HepG2 (cell line): ENCODE data around the gene MYBL2. TPM values are rescaled to one million over a fixed set of nuclear protein-coding genes. Genes with fewer than 3 reads are reported as not detected.
A peak's percentile ranks its signal among the peaks of the same experiment; 100 is the strongest.

Experiments used
- ARNT2 ChIP-seq: sonication (generic); formaldehyde crosslinking; IDR thresholded peaks from 2 replicates; pipeline ENCODE4 v1.8.0; 2022; ENCODE audit warnings: mild to moderate bottlenecking, low read depth, missing genetic modification reagents, moderate library complexity
- CEBPB ChIP-seq: IDR thresholded peaks from 2 replicates; pipeline ENCODE4 v1.6.1; 2011; ENCODE audit warnings: low read depth, low read length, improper control_type of control experiment, borderline replicate concordance
- CHD4 ChIP-seq: fragments of 200-600 bp; sonication (generic); IDR thresholded peaks from 2 replicates; pipeline ENCODE4 v1.7.0; 2017; ENCODE audit warnings: mild to moderate bottlenecking, low read length, borderline replicate concordance
- DMAP1 ChIP-seq: IDR thresholded peaks from 2 replicates; pipeline ENCODE4 v1.6.1; 2016
- GATAD2A ChIP-seq: IDR thresholded peaks from 2 replicates; pipeline ENCODE4 v1.6.1; 2016
- JDP2 ChIP-seq: sonication (generic); formaldehyde crosslinking; IDR thresholded peaks from 2 replicates; pipeline ENCODE4 v1.8.1; 2022; ENCODE audit warnings: missing genetic modification reagents, borderline replicate concordance
- MIER3 ChIP-seq: IDR thresholded peaks from 2 replicates; pipeline ENCODE4 v1.6.1; 2016; ENCODE audit warnings: missing compliant biosample characterization, borderline replicate concordance
- NKX3-1 ChIP-seq: sonication (generic); formaldehyde crosslinking; IDR thresholded peaks from 2 replicates; pipeline ENCODE4 v1.5.0; 2020; ENCODE audit warnings: missing genetic modification reagents
- SAFB2 ChIP-seq: sonication (generic); formaldehyde crosslinking; IDR thresholded peaks from 2 replicates; pipeline ENCODE4 v1.5.1; 2020; ENCODE audit warnings: missing genetic modification reagents, low read depth, mild to moderate bottlenecking, borderline replicate concordance
- STAG1 ChIP-seq: sonication (generic); formaldehyde crosslinking; IDR thresholded peaks from 2 replicates; pipeline ENCODE4 v1.4.0; 2020; ENCODE audit warnings: missing genetic modification reagents
- ZBTB3 ChIP-seq: sonication (generic); formaldehyde crosslinking; IDR thresholded peaks from 2 replicates; pipeline ENCODE4 v1.4.0; 2020; ENCODE audit warnings: low read depth, mild to moderate bottlenecking, moderate library complexity, missing genetic modification reagents, borderline replicate concordance
- ZFY ChIP-seq: sonication (generic); formaldehyde crosslinking; IDR thresholded peaks from 2 replicates; pipeline ENCODE4 v1.4.0; 2020; ENCODE audit warnings: missing genetic modification reagents
- ZNF230 ChIP-seq: sonication (generic); formaldehyde crosslinking; IDR thresholded peaks from 2 replicates; pipeline ENCODE4 v1.4.0; 2020; ENCODE audit warnings: mild to moderate bottlenecking, missing genetic modification reagents
- ZNF335 ChIP-seq: sonication (generic); formaldehyde crosslinking; IDR thresholded peaks from 2 replicates; pipeline ENCODE4 v1.4.0; 2020; ENCODE audit warnings: missing genetic modification reagents
- ZNF562 ChIP-seq: sonication (generic); formaldehyde crosslinking; IDR thresholded peaks from 2 replicates; pipeline ENCODE4 v1.8.0; 2022; ENCODE audit warnings: missing genetic modification reagents, borderline replicate concordance
- ZNF775 ChIP-seq: sonication (generic); formaldehyde crosslinking; IDR thresholded peaks from 2 replicates; pipeline ENCODE4 v1.4.0; 2020; ENCODE audit warnings: missing genetic modification reagents, mild to moderate bottlenecking, moderate library complexity, borderline replicate concordance
- ZSCAN22 ChIP-seq: sonication (generic); formaldehyde crosslinking; IDR thresholded peaks from 2 replicates; pipeline ENCODE4 v1.4.0; 2020; ENCODE audit warnings: mild to moderate bottlenecking, missing genetic modification reagents
- polyA plus RNA-seq, 8 experiments: library from polyadenylated mRNA; depleted of rRNA in 3 of 8; stranded (reverse) in 7 of 8; unstranded in 1 of 8; fragments of >200 nt; fragmentation: Illumina TruSeq in 4 of 8; extraction: Trizol in 4 of 8; gene quantifications; 2 replicates each; pipeline versions ENCODE4 v1.2.1 to v1.2.3, GENCODE V29; 2011 to 2016; ENCODE audit warnings: low read depth in 4 of 8, missing spikeins in 1 of 8, mixed read lengths in 1 of 8; ENCODE audit not compliant: insufficient read depth in 1 of 8
- total RNA-seq, 5 experiments: library from RNA; depleted of rRNA; stranded (reverse); fragments of >200 nt; fragmentation: Illumina TruSeq; extraction: Trizol; gene quantifications; 2 replicates each; pipeline ENCODE4 v1.2.3, GENCODE V29; 2016; ENCODE audit warnings: low read depth in 1 of 5
- TF ChIP-seq, protein P1 (sequence below): sonication (generic); formaldehyde crosslinking; IDR thresholded peaks from 2 replicates; pipeline ENCODE4 v1.4.0; 2020; ENCODE audit warnings: missing genetic modification reagents
- TF ChIP-seq, protein P2 (sequence below): sonication (generic); formaldehyde crosslinking; IDR thresholded peaks from 2 replicates; pipeline ENCODE4 v1.5.0; 2020; ENCODE audit warnings: missing genetic modification reagents, mild to moderate bottlenecking, borderline replicate concordance
- TF ChIP-seq, protein P3 (sequence below): sonication (generic); formaldehyde crosslinking; IDR thresholded peaks from 2 replicates; pipeline ENCODE4 v1.4.0; 2020; ENCODE audit warnings: missing genetic modification reagents, borderline replicate concordance
- TF ChIP-seq, protein P4 (sequence below): sonication (generic); formaldehyde crosslinking; IDR thresholded peaks from 2 replicates; pipeline ENCODE4 v1.8.0; 2022; ENCODE audit warnings: mild to moderate bottlenecking, missing genetic modification reagents
- TF ChIP-seq, protein P5 (sequence below): sonication (generic); formaldehyde crosslinking; IDR thresholded peaks from 2 replicates; pipeline ENCODE4 v1.4.0; 2020; ENCODE audit warnings: mild to moderate bottlenecking, missing genetic modification reagents

MYBL2 gene
- total and polyA plus RNA-seq, 2 of the 13 experiments (the other 11 are each of a cell fraction or from before 2014, with no cell fraction given): 11.9 to 66.2 TPM

DNA sequence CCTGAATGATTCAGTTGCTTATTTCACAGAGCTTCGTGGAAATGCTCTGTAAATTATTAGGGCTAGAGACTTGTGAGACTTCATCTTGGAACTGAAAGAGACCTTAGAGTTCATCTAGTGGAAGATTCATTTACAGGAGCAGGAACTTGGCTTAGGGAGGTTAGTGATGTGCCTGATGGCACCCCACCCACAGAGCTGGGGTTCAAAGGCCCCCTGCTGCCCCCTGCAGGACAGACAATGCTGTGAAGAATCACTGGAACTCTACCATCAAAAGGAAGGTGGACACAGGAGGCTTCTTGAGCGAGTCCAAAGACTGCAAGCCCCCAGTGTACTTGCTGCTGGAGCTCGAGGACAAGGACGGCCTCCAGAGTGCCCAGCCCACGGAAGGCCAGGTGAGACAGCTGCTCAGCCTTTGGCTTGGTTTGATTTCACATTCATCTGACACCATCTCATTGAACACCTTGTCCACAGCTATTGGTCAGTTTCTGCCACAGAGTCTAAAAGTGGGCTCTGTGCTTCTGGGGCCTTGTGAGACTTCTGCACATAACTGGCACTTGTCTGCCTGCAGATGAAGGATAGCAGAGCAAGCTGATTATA, 25.1 kb downstream of the MYBL2 start (continued):
- no peak for TF ChIP-seq ZBTB3 (CRISPR knock-in tag)
- TF ChIP-seq, protein P1, sequence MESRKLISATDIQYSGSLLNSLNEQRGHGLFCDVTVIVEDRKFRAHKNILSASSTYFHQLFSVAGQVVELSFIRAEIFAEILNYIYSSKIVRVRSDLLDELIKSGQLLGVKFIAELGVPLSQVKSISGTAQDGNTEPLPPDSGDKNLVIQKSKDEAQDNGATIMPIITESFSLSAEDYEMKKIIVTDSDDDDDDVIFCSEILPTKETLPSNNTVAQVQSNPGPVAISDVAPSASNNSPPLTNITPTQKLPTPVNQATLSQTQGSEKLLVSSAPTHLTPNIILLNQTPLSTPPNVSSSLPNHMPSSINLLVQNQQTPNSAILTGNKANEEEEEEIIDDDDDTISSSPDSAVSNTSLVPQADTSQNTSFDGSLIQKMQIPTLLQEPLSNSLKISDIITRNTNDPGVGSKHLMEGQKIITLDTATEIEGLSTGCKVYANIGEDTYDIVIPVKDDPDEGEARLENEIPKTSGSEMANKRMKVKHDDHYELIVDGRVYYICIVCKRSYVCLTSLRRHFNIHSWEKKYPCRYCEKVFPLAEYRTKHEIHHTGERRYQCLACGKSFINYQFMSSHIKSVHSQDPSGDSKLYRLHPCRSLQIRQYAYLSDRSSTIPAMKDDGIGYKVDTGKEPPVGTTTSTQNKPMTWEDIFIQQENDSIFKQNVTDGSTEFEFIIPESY (CRISPR knock-in tag): 0 out of 2 replicates have a peak, but pooled peaks have one; percentile 8
- TF ChIP-seq, protein P2, sequence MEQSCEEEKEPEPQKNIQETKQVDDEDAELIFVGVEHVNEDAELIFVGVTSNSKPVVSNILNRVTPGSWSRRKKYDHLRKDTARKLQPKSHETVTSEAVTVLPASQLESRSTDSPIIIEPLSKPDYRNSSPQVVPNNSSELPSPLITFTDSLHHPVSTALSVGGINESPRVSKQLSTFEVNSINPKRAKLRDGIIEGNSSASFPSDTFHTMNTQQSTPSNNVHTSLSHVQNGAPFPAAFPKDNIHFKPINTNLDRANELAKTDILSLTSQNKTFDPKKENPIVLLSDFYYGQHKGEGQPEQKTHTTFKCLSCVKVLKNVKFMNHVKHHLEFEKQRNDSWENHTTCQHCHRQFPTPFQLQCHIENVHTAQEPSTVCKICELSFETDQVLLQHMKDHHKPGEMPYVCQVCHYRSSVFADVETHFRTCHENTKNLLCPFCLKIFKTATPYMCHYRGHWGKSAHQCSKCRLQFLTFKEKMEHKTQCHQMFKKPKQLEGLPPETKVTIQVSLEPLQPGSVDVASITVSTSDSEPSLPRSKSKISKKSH (CRISPR knock-in tag): 0 out of 2 replicates have a peak, but pooled peaks have one; percentile 81
- TF ChIP-seq CEBPB: no peak
- no peak for TF ChIP-seq ZFY (CRISPR knock-in tag)
- TF ChIP-seq ZNF230: no peak
- TF ChIP-seq ARNT2 (CRISPR knock-in tag): no peak
- TF ChIP-seq ZSCAN22 (CRISPR knock-in tag): no peak
- TF ChIP-seq, protein P3, sequence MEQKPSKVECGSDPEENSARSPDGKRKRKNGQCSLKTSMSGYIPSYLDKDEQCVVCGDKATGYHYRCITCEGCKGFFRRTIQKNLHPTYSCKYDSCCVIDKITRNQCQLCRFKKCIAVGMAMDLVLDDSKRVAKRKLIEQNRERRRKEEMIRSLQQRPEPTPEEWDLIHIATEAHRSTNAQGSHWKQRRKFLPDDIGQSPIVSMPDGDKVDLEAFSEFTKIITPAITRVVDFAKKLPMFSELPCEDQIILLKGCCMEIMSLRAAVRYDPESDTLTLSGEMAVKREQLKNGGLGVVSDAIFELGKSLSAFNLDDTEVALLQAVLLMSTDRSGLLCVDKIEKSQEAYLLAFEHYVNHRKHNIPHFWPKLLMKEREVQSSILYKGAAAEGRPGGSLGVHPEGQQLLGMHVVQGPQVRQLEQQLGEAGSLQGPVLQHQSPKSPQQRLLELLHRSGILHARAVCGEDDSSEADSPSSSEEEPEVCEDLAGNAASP (CRISPR knock-in tag): 0 out of 2 replicates have a peak, but pooled peaks have one; percentile 41
- no peak for TF ChIP-seq DMAP1 (CRISPR knock-in tag)
- no peak for TF ChIP-seq CHD4
- peak; percentile 43; the same call in 1 of the 2 replicates for TF ChIP-seq ZNF335 (CRISPR knock-in tag)
- TF ChIP-seq, protein P4, sequence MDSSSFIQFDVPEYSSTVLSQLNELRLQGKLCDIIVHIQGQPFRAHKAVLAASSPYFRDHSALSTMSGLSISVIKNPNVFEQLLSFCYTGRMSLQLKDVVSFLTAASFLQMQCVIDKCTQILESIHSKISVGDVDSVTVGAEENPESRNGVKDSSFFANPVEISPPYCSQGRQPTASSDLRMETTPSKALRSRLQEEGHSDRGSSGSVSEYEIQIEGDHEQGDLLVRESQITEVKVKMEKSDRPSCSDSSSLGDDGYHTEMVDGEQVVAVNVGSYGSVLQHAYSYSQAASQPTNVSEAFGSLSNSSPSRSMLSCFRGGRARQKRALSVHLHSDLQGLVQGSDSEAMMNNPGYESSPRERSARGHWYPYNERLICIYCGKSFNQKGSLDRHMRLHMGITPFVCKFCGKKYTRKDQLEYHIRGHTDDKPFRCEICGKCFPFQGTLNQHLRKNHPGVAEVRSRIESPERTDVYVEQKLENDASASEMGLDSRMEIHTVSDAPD: no peak
- no peak for TF ChIP-seq SAFB2 (CRISPR knock-in tag)
- peak; percentile 55; the same call in 1 of the 2 replicates for TF ChIP-seq MIER3 (CRISPR knock-in tag)
- TF ChIP-seq STAG1 (CRISPR knock-in tag): peak; percentile 97
- TF ChIP-seq ZNF775: no peak
- no peak for TF ChIP-seq ZNF562 (CRISPR knock-in tag)
- 0 out of 2 replicates have a peak, but pooled peaks have one; percentile 13 for TF ChIP-seq GATAD2A (CRISPR knock-in tag)
- TF ChIP-seq, protein P5, sequence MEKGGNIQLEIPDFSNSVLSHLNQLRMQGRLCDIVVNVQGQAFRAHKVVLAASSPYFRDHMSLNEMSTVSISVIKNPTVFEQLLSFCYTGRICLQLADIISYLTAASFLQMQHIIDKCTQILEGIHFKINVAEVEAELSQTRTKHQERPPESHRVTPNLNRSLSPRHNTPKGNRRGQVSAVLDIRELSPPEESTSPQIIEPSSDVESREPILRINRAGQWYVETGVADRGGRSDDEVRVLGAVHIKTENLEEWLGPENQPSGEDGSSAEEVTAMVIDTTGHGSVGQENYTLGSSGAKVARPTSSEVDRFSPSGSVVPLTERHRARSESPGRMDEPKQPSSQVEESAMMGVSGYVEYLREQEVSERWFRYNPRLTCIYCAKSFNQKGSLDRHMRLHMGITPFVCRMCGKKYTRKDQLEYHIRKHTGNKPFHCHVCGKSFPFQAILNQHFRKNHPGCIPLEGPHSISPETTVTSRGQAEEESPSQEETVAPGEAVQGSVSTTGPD (CRISPR knock-in tag): no peak
- no peak for TF ChIP-seq JDP2 (CRISPR knock-in tag)
- no peak for TF ChIP-seq NKX3-1 (CRISPR knock-in tag)
